ENCODE results near the gene TMEM135. TPM values are rescaled to one million over a fixed set of nuclear protein-coding genes. Genes with fewer than 3 reads are reported as not detected.
"Not testable (repeated sequence)": the region's sequence is repeated elsewhere in the genome, so short reads cannot be mapped to it uniquely, and the experiment has no call there.

The TMEM135 gene
- total RNA-seq, 1 experiment from 2014 or later, result 70.3 TPM

GRCh38 chr11:87154246-87154645 lies 116.5 kb downstream of the TMEM135 start:
- H3K27me3 ChIP-seq (replicated peaks; ENCODE audit: insufficient read depth, low read depth, low read length, poor library complexity), result no peaks in the 10 kb centered on the region
- no TSS peak for BruUV-seq (replicated peaks)
- H3K27ac ChIP-seq (ENCODE audit: low read depth, low read length, poor library complexity, severe bottlenecking), result no peak overlapping the region
- H3K36me3 ChIP-seq (ENCODE audit: insufficient read depth, low read length, poor library complexity, severe bottlenecking), result no peaks in the 10 kb centered on the region
- intact Hi-C loops (cut with micrococcal nuclease; ENCODE audit: unreplicated experiment), result no loop called here
- peaks cover 4% of the 10 kb centered on the region for H3K9me3 ChIP-seq (ENCODE audit: low read depth, low read length, poor library complexity, severe bottlenecking)
- no peaks in the 10 kb centered on the region for H3K4me1 ChIP-seq (ENCODE audit: insufficient read depth, low read length, poor library complexity, severe bottlenecking)
- ChIA-PET POLR2A (ENCODE audit: low non-redundant PET) (no interaction called here), CTCF (no interaction called here)
- TF ChIP-seq EZH2 (IDR thresholded peaks at IDR 0.05; ENCODE audit: borderline replicate concordance, low read depth, low read length, poor library complexity, severe bottlenecking), result no peak
- TF ChIP-seq CTCF (conservative IDR thresholded peaks at IDR 0.05; ENCODE audit: low read depth, low read length), result no peak
- DNase-seq (ENCODE audit: low spot score), result no peak
- H3K4me3 ChIP-seq (ENCODE audit: low read depth, low read length, poor library complexity, severe bottlenecking), result no peak overlapping the region

GRCh38 chr11:87156970-87157369 lies 119.2 kb downstream of the TMEM135 start:
- no peaks in the 10 kb centered on the region for H3K36me3 ChIP-seq (ENCODE audit: insufficient read depth, low read length, poor library complexity, severe bottlenecking)
- POLR2A ChIA-PET (ENCODE audit: low non-redundant PET), result no interaction called here
- intact Hi-C loops (cut with micrococcal nuclease; ENCODE audit: unreplicated experiment), result no loop called here
- DNase-seq (ENCODE audit: low spot score), result no peak
- BruUV-seq (replicated peaks), result no TSS peak
- H3K27me3 ChIP-seq (replicated peaks; ENCODE audit: insufficient read depth, low read depth, low read length, poor library complexity), result no peaks in the 10 kb centered on the region
- no peaks in the 10 kb centered on the region for H3K4me1 ChIP-seq (ENCODE audit: insufficient read depth, low read length, poor library complexity, severe bottlenecking)
- CTCF ChIA-PET, result no interaction called here
- H3K9me3 ChIP-seq (ENCODE audit: low read depth, low read length, poor library complexity, severe bottlenecking), result no peaks in the 10 kb centered on the region
- TF ChIP-seq EZH2 (IDR thresholded peaks at IDR 0.05; ENCODE audit: borderline replicate concordance, low read depth, low read length, poor library complexity, severe bottlenecking), result no peak
- TF ChIP-seq CTCF (conservative IDR thresholded peaks at IDR 0.05; ENCODE audit: low read depth, low read length), result no peak
- H3K4me3 ChIP-seq (ENCODE audit: low read depth, low read length, poor library complexity, severe bottlenecking), result no peak overlapping the region
- no peak overlapping the region for H3K27ac ChIP-seq (ENCODE audit: low read depth, low read length, poor library complexity, severe bottlenecking)

- Histone ChIP-seq H3K4me1 (ENCODE audit: insufficient read depth, low read length, poor library complexity, severe bottlenecking) (peaks cover 20% of the 10 kb centered on the region), H3K9me3 (ENCODE audit: low read depth, low read length, poor library complexity, severe bottlenecking) (peaks cover 14% of the 10 kb centered on the region)
- CTCF ChIA-PET; H3K27ac ChIP-seq (ENCODE audit: low read depth, low read length, poor library complexity, severe bottlenecking); POLR2A ChIA-PET (ENCODE audit: low non-redundant PET); DNase-seq (ENCODE audit: low spot score); BruUV-seq (replicated peaks); H3K27me3 ChIP-seq (replicated peaks; ENCODE audit: insufficient read depth, low read depth, low read length, poor library complexity); H3K4me3 ChIP-seq (ENCODE audit: low read depth, low read length, poor library complexity, severe bottlenecking); H3K36me3 ChIP-seq (ENCODE audit: insufficient read depth, low read length, poor library complexity, severe bottlenecking); intact Hi-C loops (cut with micrococcal nuclease; ENCODE audit: unreplicated experiment): not testable (repeated sequence)
Measured at GRCh38 chr11:87169076-87169475, 131.3 kb downstream of the TMEM135 start.
